HepG2 (cell line): ENCODE data around the gene C12orf43. TPM values are rescaled to one million over a fixed set of nuclear protein-coding genes. Genes with fewer than 3 reads are reported as not detected.
A peak's percentile ranks its signal among the peaks of the same experiment; 100 is the strongest.

Experiments used
- DR1 ChIP-seq: sonication (generic); formaldehyde crosslinking; IDR thresholded peaks from 2 replicates; pipeline ENCODE4 v1.8.0; 2021; ENCODE audit warnings: mild to moderate bottlenecking, missing genetic modification reagents, inconsistent platforms
- HNRNPH1 ChIP-seq: fragments of 200-400 bp; formaldehyde crosslinking; optimal IDR thresholded peaks from 2 replicates; pipeline ENCODE3; 2017; ENCODE audit warnings: mild to moderate bottlenecking, low read depth, low read length
- NFKB2 ChIP-seq: sonication (generic); formaldehyde crosslinking; IDR thresholded peaks from 2 replicates; pipeline ENCODE4 v1.4.0; 2020; ENCODE audit warnings: missing genetic modification reagents, borderline replicate concordance
- POLR2AphosphoS2 ChIP-seq: IDR thresholded peaks from 2 replicates; pipeline ENCODE4 v1.6.1; 2011; ENCODE audit warnings: low read depth, low read length, improper control_type of control experiment
- SIN3B ChIP-seq: fragments of 150-350 bp; IDR thresholded peaks from 2 replicates; pipeline ENCODE4 v1.6.1; 2014; ENCODE audit warnings: low read length
- SP140L ChIP-seq: sonication (generic); formaldehyde crosslinking; IDR thresholded peaks from 2 replicates; pipeline ENCODE4 v1.4.0; 2020; ENCODE audit warnings: missing genetic modification reagents, borderline replicate concordance
- SRSF9 ChIP-seq: fragments of 200-400 bp; formaldehyde crosslinking; IDR thresholded peaks from 2 replicates; pipeline ENCODE4 v1.6.1; 2018; ENCODE audit warnings: borderline replicate concordance, mild to moderate bottlenecking, low read depth, low read length; ENCODE audit not compliant: insufficient read depth, poor library complexity, severe bottlenecking
- ZNF446 ChIP-seq: sonication (generic); formaldehyde crosslinking; IDR thresholded peaks from 2 replicates; pipeline ENCODE4 v1.5.0; 2020; ENCODE audit warnings: mild to moderate bottlenecking, missing genetic modification reagents
- ZNF543 ChIP-seq: sonication (generic); formaldehyde crosslinking; IDR thresholded peaks from 2 replicates; pipeline ENCODE4 v1.4.0; 2020; ENCODE audit warnings: mild to moderate bottlenecking, missing genetic modification reagents
- ZNF788 ChIP-seq: sonication (generic); formaldehyde crosslinking; IDR thresholded peaks from 2 replicates; pipeline ENCODE4 v1.5.0; 2020; ENCODE audit warnings: mild to moderate bottlenecking, missing genetic modification reagents, borderline replicate concordance
- ZNF879 ChIP-seq: sonication (generic); formaldehyde crosslinking; IDR thresholded peaks from 2 replicates; pipeline ENCODE4 v1.8.1; 2023; ENCODE audit warnings: missing genetic modification reagents
- polyA plus RNA-seq, 8 experiments: library from polyadenylated mRNA; depleted of rRNA in 3 of 8; stranded (reverse) in 7 of 8; unstranded in 1 of 8; fragments of >200 nt; fragmentation: Illumina TruSeq in 4 of 8; extraction: Trizol in 4 of 8; gene quantifications; 2 replicates each; pipeline versions ENCODE4 v1.2.1 to v1.2.3, GENCODE V29; 2011 to 2016; ENCODE audit warnings: low read depth in 4 of 8, missing spikeins in 1 of 8, mixed read lengths in 1 of 8; ENCODE audit not compliant: insufficient read depth in 1 of 8
- total RNA-seq, 5 experiments: library from RNA; depleted of rRNA; stranded (reverse); fragments of >200 nt; fragmentation: Illumina TruSeq; extraction: Trizol; gene quantifications; 2 replicates each; pipeline ENCODE4 v1.2.3, GENCODE V29; 2016; ENCODE audit warnings: low read depth in 1 of 5
- TF ChIP-seq, protein P1 (sequence below): conservative IDR thresholded peaks from 2 replicates; pipeline ENCODE4 v1.6.1; 2018; ENCODE audit warnings: missing genetic modification reagents
- TF ChIP-seq, protein P2 (sequence below): sonication (generic); formaldehyde crosslinking; IDR thresholded peaks from 2 replicates; pipeline ENCODE4 v1.5.0; 2020; ENCODE audit warnings: mild to moderate bottlenecking, missing genetic modification reagents
- TF ChIP-seq, protein P3 (sequence below): sonication (generic); formaldehyde crosslinking; conservative IDR thresholded peaks from 2 replicates; pipeline ENCODE4 v1.4.0; 2020; ENCODE audit warnings: mild to moderate bottlenecking, missing genetic modification reagents, moderate library complexity
- TF ChIP-seq, protein P4 (sequence below): sonication (generic); formaldehyde crosslinking; IDR thresholded peaks from 2 replicates; pipeline ENCODE4 v1.5.1; 2020; ENCODE audit warnings: mild to moderate bottlenecking, missing genetic modification reagents, moderate library complexity
- TF ChIP-seq, protein P5 (sequence below): sonication (generic); formaldehyde crosslinking; IDR thresholded peaks from 2 replicates; pipeline ENCODE4 v1.9.0; 2021; ENCODE audit warnings: missing genetic modification reagents, mild to moderate bottlenecking, borderline replicate concordance

Gene C12orf43
- total and polyA plus RNA-seq, 2 of the 13 experiments (the other 11 are each of a cell fraction or from before 2014, with no cell fraction given): 7.9 to 11.1 TPM

- TF ChIP-seq, protein P1, sequence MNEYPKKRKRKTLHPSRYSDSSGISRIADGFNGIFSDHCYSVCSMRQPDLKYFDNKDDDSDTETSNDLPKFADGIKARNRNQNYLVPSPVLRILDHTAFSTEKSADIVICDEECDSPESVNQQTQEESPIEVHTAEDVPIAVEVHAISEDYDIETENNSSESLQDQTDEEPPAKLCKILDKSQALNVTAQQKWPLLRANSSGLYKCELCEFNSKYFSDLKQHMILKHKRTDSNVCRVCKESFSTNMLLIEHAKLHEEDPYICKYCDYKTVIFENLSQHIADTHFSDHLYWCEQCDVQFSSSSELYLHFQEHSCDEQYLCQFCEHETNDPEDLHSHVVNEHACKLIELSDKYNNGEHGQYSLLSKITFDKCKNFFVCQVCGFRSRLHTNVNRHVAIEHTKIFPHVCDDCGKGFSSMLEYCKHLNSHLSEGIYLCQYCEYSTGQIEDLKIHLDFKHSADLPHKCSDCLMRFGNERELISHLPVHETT (CRISPR knock-in tag): no peak
- no peak for TF ChIP-seq SP140L
- no peak for TF ChIP-seq SIN3B
- TF ChIP-seq, protein P2, sequence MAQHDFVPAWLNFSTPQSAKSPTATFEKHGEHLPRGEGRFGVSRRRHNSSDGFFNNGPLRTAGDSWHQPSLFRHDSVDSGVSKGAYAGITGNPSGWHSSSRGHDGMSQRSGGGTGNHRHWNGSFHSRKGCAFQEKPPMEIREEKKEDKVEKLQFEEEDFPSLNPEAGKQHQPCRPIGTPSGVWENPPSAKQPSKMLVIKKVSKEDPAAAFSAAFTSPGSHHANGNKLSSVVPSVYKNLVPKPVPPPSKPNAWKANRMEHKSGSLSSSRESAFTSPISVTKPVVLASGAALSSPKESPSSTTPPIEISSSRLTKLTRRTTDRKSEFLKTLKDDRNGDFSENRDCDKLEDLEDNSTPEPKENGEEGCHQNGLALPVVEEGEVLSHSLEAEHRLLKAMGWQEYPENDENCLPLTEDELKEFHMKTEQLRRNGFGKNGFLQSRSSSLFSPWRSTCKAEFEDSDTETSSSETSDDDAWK (CRISPR knock-in tag): no peak
- no peak for TF ChIP-seq ZNF446
- TF ChIP-seq POLR2AphosphoS2: no peak
- no peak for TF ChIP-seq HNRNPH1
- TF ChIP-seq, protein P3, sequence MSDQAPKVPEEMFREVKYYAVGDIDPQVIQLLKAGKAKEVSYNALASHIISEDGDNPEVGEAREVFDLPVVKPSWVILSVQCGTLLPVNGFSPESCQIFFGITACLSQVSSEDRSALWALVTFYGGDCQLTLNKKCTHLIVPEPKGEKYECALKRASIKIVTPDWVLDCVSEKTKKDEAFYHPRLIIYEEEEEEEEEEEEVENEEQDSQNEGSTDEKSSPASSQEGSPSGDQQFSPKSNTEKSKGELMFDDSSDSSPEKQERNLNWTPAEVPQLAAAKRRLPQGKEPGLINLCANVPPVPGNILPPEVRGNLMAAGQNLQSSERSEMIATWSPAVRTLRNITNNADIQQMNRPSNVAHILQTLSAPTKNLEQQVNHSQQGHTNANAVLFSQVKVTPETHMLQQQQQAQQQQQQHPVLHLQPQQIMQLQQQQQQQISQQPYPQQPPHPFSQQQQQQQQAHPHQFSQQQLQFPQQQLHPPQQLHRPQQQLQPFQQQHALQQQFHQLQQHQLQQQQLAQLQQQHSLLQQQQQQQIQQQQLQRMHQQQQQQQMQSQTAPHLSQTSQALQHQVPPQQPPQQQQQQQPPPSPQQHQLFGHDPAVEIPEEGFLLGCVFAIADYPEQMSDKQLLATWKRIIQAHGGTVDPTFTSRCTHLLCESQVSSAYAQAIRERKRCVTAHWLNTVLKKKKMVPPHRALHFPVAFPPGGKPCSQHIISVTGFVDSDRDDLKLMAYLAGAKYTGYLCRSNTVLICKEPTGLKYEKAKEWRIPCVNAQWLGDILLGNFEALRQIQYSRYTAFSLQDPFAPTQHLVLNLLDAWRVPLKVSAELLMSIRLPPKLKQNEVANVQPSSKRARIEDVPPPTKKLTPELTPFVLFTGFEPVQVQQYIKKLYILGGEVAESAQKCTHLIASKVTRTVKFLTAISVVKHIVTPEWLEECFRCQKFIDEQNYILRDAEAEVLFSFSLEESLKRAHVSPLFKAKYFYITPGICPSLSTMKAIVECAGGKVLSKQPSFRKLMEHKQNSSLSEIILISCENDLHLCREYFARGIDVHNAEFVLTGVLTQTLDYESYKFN (CRISPR knock-in tag): peak; percentile 96
- TF ChIP-seq DR1 (CRISPR knock-in tag): no peak
- no peak for TF ChIP-seq NFKB2 (CRISPR knock-in tag)
- TF ChIP-seq ZNF879: no peak
- peak; percentile 42; the same call in 1 of the 2 replicates for TF ChIP-seq ZNF788 (CRISPR knock-in tag)
- no peak for TF ChIP-seq ZNF543 (CRISPR knock-in tag)
- TF ChIP-seq, protein P4, sequence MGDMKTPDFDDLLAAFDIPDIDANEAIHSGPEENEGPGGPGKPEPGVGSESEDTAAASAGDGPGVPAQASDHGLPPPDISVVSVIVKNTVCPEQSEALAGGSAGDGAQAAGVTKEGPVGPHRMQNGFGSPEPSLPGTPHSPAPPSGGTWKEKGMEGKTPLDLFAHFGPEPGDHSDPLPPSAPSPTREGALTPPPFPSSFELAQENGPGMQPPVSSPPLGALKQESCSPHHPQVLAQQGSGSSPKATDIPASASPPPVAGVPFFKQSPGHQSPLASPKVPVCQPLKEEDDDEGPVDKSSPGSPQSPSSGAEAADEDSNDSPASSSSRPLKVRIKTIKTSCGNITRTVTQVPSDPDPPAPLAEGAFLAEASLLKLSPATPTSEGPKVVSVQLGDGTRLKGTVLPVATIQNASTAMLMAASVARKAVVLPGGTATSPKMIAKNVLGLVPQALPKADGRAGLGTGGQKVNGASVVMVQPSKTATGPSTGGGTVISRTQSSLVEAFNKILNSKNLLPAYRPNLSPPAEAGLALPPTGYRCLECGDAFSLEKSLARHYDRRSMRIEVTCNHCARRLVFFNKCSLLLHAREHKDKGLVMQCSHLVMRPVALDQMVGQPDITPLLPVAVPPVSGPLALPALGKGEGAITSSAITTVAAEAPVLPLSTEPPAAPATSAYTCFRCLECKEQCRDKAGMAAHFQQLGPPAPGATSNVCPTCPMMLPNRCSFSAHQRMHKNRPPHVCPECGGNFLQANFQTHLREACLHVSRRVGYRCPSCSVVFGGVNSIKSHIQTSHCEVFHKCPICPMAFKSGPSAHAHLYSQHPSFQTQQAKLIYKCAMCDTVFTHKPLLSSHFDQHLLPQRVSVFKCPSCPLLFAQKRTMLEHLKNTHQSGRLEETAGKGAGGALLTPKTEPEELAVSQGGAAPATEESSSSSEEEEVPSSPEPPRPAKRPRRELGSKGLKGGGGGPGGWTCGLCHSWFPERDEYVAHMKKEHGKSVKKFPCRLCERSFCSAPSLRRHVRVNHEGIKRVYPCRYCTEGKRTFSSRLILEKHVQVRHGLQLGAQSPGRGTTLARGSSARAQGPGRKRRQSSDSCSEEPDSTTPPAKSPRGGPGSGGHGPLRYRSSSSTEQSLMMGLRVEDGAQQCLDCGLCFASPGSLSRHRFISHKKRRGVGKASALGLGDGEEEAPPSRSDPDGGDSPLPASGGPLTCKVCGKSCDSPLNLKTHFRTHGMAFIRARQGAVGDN (CRISPR knock-in tag): peak; percentile 36
- TF ChIP-seq SRSF9: no peak
- TF ChIP-seq, protein P5, sequence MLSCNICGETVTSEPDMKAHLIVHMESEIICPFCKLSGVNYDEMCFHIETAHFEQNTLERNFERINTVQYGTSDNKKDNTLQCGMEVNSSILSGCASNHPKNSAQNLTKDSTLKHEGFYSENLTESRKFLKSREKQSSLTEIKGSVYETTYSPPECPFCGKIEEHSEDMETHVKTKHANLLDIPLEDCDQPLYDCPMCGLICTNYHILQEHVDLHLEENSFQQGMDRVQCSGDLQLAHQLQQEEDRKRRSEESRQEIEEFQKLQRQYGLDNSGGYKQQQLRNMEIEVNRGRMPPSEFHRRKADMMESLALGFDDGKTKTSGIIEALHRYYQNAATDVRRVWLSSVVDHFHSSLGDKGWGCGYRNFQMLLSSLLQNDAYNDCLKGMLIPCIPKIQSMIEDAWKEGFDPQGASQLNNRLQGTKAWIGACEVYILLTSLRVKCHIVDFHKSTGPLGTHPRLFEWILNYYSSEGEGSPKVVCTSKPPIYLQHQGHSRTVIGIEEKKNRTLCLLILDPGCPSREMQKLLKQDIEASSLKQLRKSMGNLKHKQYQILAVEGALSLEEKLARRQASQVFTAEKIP: no peak
These were observed 9.3 kb upstream of the C12orf43 start (continued) for GRCh38 chr12:121025442-121026226.
